GM10266 (cell line): ENCODE results near the gene FOXO1.

Experiments used
- DNase-seq: peaks from one replicate; pipeline ENCODE4 v3.0.0; 2012; ENCODE audit errors: extremely low spot score
- TF ChIP-seq, protein P1 (sequence below): IDR thresholded peaks from 2 replicates; pipeline ENCODE4 v1.5.1; 2012; ENCODE audit warnings: mild to moderate bottlenecking, low read depth; ENCODE audit not compliant: control insufficient read depth, insufficient read depth; ENCODE audit errors: missing control alignments

Gene FOXO1

DNA sequence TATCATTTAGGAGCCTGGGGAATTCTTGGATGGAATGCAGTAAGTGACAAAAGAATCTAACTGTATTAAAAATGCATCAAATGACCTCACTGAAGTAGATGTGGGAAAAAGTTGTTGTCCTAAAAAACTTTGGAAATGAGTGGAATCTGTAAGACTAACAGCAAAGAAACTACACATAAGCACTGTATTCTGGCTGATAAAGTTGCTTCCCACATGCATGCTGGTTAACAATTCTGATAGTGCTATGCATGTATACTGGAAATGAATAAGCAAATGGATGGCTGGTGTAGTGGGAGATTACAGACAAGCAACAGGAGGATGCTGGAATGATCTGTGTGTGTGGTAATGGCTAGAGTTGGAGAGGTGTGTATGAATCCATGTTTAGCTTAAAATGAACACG is 138.5 kb downstream of the FOXO1 start:
- DNase-seq: no peak
- TF ChIP-seq, protein P1, sequence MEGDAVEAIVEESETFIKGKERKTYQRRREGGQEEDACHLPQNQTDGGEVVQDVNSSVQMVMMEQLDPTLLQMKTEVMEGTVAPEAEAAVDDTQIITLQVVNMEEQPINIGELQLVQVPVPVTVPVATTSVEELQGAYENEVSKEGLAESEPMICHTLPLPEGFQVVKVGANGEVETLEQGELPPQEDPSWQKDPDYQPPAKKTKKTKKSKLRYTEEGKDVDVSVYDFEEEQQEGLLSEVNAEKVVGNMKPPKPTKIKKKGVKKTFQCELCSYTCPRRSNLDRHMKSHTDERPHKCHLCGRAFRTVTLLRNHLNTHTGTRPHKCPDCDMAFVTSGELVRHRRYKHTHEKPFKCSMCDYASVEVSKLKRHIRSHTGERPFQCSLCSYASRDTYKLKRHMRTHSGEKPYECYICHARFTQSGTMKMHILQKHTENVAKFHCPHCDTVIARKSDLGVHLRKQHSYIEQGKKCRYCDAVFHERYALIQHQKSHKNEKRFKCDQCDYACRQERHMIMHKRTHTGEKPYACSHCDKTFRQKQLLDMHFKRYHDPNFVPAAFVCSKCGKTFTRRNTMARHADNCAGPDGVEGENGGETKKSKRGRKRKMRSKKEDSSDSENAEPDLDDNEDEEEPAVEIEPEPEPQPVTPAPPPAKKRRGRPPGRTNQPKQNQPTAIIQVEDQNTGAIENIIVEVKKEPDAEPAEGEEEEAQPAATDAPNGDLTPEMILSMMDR: no peak

DNA sequence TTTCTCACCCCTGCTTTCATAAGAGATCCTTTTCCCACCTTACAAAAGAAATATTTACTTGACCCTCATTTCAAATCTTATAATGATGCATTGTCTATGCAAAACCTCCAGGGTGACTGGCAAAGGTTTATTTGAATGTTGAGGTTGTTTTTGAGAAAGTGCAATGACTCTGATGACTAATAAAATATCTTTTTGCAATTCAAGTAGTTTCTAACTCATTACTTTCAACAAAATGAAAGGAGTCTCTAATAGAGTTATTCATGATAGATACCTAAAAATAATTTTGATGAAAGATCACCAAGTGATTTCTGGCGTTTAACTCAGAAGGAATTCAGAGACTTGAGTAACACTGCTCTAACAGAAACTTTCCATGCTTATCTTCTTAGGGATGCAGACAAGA is 144.2 kb downstream of the FOXO1 start:
- DNase-seq: no peak
- TF ChIP-seq, protein P1: no peak

DNA sequence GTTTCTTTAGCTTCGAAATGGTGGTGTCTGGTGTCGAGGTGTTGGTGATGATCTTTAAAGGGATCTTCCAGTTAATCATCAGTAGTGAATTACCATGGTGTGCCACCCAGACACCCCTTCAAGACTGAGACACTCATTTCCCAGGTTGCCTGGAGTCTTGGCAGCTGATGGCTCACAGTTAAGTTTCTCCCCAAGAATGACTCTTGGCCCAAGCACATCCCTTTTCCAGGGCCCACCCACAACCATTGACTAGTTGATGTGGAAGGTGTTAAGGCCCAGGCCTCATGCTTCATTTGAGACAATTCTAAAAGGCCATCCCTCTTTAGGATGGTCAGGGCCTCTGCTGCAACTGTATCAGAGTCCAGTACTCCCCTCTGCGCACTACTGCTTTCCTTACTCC is 145.5 kb downstream of the FOXO1 start:
- TF ChIP-seq, protein P1: no peak
- no peak for DNase-seq

DNA sequence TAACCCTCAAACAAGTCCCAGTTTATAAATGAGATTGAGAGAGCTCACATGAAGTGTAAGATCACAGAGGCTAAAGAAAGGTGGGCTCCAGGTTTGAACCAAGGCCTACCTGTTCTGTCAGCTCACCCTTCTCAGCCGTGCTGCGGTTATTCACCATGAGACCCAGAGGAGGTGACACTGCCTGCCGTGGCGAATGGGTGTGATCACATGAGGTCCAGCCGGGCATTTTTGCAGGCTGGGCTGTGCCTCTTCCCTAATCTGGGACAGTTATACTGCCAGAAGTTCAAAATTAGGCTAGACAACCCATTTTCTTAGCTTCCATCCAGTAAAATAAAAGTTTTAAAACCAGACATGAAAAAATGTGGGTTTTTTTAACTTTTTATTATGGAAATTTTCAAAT is 146.8 kb downstream of the FOXO1 start:
- DNase-seq: no peak
- TF ChIP-seq, protein P1: no peak

DNA sequence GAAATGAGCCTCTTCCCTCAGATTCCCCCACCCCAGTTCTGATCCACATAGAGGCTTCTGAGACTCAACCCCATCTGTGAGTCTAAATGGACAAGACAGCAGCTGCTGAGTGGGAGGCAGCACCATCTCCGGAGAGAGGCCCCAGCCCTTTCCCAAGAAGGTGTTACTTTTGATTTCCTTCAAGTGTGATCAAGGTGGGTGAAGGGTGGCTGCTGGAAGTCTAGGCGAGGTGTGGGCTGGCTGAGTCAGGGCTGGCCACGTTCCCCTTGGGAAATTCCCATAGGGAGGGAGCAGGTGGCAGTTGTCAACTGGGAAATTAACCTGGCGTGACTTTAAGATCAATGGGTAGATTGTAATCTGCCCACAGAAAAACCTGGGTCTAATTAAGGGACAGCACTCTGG is 148.0 kb downstream of the FOXO1 start:
- TF ChIP-seq, protein P1: no peak
- peak; percentile 39 for DNase-seq

DNA sequence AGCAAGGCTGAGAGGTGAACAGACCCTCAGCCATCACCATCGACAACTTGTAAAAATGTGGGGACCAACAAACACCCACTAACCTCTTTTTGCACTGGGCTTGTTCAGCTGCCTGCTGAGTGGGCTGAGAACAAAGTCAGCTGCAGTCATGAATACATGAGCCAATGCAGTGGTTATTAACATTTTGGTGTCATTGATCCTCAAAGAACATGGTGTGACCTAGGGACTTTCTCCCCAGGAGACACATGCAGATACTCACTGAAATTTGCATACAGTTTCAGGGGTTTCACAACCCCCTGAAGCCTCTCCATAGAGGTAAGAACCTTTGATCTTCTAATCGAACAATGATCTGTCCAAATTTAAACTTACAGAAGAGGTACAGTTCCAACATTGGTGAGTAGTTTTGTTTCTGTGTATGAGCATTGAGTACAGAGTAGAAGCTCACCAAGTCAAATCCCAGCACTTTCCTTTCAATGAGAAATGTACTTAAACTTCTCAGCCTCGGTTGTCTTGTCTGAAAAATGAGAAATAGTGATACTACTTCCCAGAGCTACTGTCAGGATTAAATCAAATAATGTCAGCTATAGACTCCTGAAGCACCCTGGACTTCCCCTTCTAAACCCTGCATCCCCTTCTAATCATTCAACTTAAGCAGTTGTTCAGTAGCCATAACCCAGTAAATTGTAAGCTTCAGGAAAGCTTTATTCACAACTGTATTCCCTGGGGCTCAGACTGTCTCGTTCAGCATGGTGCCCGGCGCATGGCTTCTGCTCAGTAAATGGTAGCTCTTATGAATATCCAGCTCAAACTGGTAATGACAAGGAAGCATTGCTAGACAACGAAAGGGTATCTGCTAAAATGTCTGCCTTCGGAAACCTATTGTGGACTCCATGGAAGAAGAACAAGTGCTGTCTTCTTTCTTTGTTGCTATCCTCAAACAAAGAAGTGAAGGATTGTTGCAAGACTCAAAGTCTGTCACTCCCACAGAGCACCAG is 148.7 kb downstream of the FOXO1 start:
- TF ChIP-seq, protein P1: no peak
- peak; percentile 68 for DNase-seq

DNA sequence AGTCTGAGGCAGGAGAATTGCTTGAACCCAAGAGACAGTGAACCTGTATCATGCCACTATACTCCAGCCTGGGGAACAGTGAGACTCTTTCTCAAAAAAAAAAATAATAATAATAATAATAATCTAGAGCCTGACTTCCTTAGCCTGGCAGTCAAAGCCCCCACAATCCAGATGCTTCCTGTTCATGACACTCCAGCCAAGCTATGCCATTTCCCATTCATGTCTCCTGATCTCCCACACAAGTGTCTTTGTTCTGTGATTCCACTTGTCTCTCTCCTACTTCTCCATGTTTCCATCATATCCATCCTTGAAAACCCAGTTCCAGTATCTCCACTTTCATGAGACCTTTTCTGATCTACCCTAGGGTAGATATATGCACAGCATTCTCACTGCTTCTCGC is 150.7 kb downstream of the FOXO1 start:
- TF ChIP-seq, protein P1: no peak
- DNase-seq: no peak
